Suprapubic skin (tissue), 3 donors: ENCODE results near the gene ATP9B.

Experiments
- EP300 ChIP-seq: sonication (generic); formaldehyde crosslinking; IDR thresholded peaks from one replicate; pipeline ENCODE4 v1.6.1; 2017; ENCODE audit warnings: antibody characterized with exemption
- POLR2A ChIP-seq, 2 donors: fragments of 450-650 bp; IDR thresholded peaks; one replicate each; pipeline ENCODE4 v1.6.1; 2017; ENCODE audit warnings: antibody characterized with exemption in 2 of 2, mild to moderate bottlenecking in 2 of 2, moderate library complexity in 2 of 2
- TF ChIP-seq, protein P1 (sequence below), 2 donors: fragments of 200-600 bp in 1 of 2; fragments of 450-650 bp in 1 of 2; sonication (generic) in 1 of 2; IDR thresholded peaks; one replicate each; pipeline ENCODE4 v1.5.1; 2016 to 2019; ENCODE audit warnings: antibody characterized with exemption in 2 of 2, mild to moderate bottlenecking in 1 of 2, moderate library complexity in 1 of 2

DNA sequence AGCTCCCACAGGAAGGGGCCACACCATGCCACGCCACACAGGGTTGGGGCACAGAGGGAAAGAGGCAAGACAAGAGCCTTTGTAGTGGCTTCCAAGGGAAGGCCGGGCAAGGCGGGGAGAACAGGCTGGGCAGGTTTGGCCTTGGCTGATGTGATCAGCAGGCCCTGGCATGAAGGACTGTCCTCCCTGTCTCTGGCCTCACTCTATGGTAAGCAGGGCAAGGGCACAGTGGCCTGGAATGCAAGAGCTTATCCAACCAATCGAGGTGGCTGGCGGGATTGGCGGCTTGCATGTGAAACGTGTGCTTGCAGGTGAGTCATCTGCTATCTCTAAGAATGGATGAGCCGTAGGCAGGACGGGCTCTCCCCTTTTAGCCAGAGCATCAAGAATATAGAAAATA is 6.4 kb upstream of the ATP9B start:
- TF ChIP-seq EP300 (no peak), POLR2A (IDR thresholded peaks at IDR 0.05) (no peak)
- TF ChIP-seq, protein P1, sequence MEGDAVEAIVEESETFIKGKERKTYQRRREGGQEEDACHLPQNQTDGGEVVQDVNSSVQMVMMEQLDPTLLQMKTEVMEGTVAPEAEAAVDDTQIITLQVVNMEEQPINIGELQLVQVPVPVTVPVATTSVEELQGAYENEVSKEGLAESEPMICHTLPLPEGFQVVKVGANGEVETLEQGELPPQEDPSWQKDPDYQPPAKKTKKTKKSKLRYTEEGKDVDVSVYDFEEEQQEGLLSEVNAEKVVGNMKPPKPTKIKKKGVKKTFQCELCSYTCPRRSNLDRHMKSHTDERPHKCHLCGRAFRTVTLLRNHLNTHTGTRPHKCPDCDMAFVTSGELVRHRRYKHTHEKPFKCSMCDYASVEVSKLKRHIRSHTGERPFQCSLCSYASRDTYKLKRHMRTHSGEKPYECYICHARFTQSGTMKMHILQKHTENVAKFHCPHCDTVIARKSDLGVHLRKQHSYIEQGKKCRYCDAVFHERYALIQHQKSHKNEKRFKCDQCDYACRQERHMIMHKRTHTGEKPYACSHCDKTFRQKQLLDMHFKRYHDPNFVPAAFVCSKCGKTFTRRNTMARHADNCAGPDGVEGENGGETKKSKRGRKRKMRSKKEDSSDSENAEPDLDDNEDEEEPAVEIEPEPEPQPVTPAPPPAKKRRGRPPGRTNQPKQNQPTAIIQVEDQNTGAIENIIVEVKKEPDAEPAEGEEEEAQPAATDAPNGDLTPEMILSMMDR (IDR thresholded peaks at IDR 0.05): no peak
